HCT116 (cell line): Measurements from ENCODE around the gene TRIML2. TPM values are rescaled to one million over a fixed set of nuclear protein-coding genes. Genes with fewer than 3 reads are reported as not detected.

Source experiments
- ATAC-seq: fragments of 200-7000 bp; cut with Tn5 transposase; 2 replicates; pipeline ENCODE4 v1.9.1; 2020; ENCODE audit warnings: mild to moderate bottlenecking, moderate library complexity
- BruUV-seq: library from RNA; stranded (reverse); fragments of 400-500 nt; replicated peaks from 2 replicates; lab custom pipeline; 2021; lab: Mats Ljungman, UMichigan
- CTCF ChIA-PET: fragments of 300-600 bp; sonication (Branson Sonifier 250); formaldehyde crosslinking; loops from one replicate; lab custom pipeline; 2021; ENCODE audit warnings: antibody characterized with exemption; lab: Charles Lee
- POLR2A ChIA-PET: fragments of 300-600, 350-600 bp; sonication (Branson Sonifier 250); formaldehyde crosslinking; loops from one replicate; lab custom pipeline; 2021; ENCODE audit warnings: antibody characterized with exemption; lab: Charles Lee
- RAD21 ChIA-PET, 2 experiments: fragments of 300-600 bp; sonication (Branson Sonifier 250); formaldehyde crosslinking; loops; one replicate each; lab custom pipeline; 2023; ENCODE audit warnings: low total read pairs in 2 of 2; ENCODE audit not compliant: uncharacterized antibody in 2 of 2, unreplicated experiment in 2 of 2, low non-redundant PET in 1 of 2; lab: Charles Lee
- DNase-seq: peaks from one replicate; pipeline ENCODE4 v3.0.0-alpha.2; 2010; ENCODE audit warnings: low read depth, low spot score
- H2AFZ ChIP-seq: fragments of 200-600 bp; shearing (Covaris generic), sonication (generic); 2 replicates; pipeline ENCODE4 v1.6.1; 2017; ENCODE audit warnings: low read depth, mixed run types, mixed read lengths, antibody characterized with exemption, low read length; ENCODE audit not compliant: poor library complexity, severe bottlenecking
- H3K27ac ChIP-seq: 2 replicates; pipeline ENCODE4 v1.5.1; 2012; ENCODE audit warnings: low read depth, low read length
- H3K27me3 ChIP-seq: fragments of 200-600 bp; sonication (generic); 2 replicates; pipeline ENCODE4 v1.6.1; 2016; ENCODE audit warnings: mixed run types, low read length, mixed read lengths; ENCODE audit not compliant: insufficient read depth
- H3K36me3 ChIP-seq, 2 experiments: fragments of 200-500 bp in 1 of 2; fragments of 200-600 bp in 1 of 2; sonication (Bioruptor generic) in 1 of 2; sonication (generic) in 1 of 2; 2 replicates each; pipeline versions ENCODE4 v1.5.1 to v1.6.1; 2014 to 2016; ENCODE audit warnings: low read length in 2 of 2, inconsistent platforms in 1 of 2, mixed read lengths in 1 of 2, mixed run types in 1 of 2; ENCODE audit not compliant: insufficient read depth in 2 of 2, control insufficient read depth in 1 of 2
- H3K4me1 ChIP-seq, 2 experiments: fragments of 200-600 bp in 1 of 2; sonication (generic) in 1 of 2; 2 replicates each; pipeline versions ENCODE4 v1.5.1 to v1.6.1; 2012 to 2017; ENCODE audit warnings: low read length in 2 of 2, inconsistent platforms in 1 of 2, mild to moderate bottlenecking in 1 of 2, mixed read lengths in 1 of 2, mixed run types in 1 of 2, moderate library complexity in 1 of 2; ENCODE audit not compliant: insufficient read depth in 2 of 2, control insufficient read depth in 1 of 2
- H3K4me2 ChIP-seq: fragments of 200-600 bp; sonication (generic); 2 replicates; pipeline ENCODE4 v1.6.1; 2017; ENCODE audit warnings: mixed run types, low read length, mixed read lengths
- H3K4me3 ChIP-seq, 2 experiments: fragments of 200-600 bp in 1 of 2; sonication (generic) in 1 of 2; replicated peaks in 1 of 2; 2 replicates each; pipeline ENCODE4 v1.5.1; 2011 to 2016; ENCODE audit warnings: low read length in 2 of 2, control low read depth in 1 of 2, low read depth in 1 of 2, mild to moderate bottlenecking in 1 of 2, mixed read lengths in 1 of 2, mixed run types in 1 of 2
- H3K79me2 ChIP-seq: fragments of 200-600 bp; sonication (generic); 2 replicates; pipeline ENCODE4 v1.6.1; 2017; ENCODE audit warnings: mild to moderate bottlenecking, mixed run types, low read length, moderate library complexity, mixed read lengths; ENCODE audit not compliant: insufficient read depth
- H3K9ac ChIP-seq: fragments of 200-600 bp; sonication (generic); 2 replicates; pipeline ENCODE4 v1.6.1; 2016; ENCODE audit warnings: low read length, mixed read lengths
- H3K9me2 ChIP-seq: fragments of 200-600 bp; sonication (generic), shearing (Covaris generic); 2 replicates; pipeline ENCODE4 v1.6.1; 2017; ENCODE audit warnings: mixed run types, mild to moderate bottlenecking, moderate library complexity; ENCODE audit not compliant: insufficient read depth
- H3K9me3 ChIP-seq, 2 experiments: fragments of 200-500 bp in 1 of 2; fragments of 200-600 bp in 1 of 2; sonication (Bioruptor generic) in 1 of 2; sonication (generic) in 1 of 2; 2 replicates each; pipeline ENCODE4 v1.6.1; 2014 to 2017; ENCODE audit warnings: low read length in 2 of 2, mixed read lengths in 2 of 2, inconsistent platforms in 1 of 2, low read depth in 1 of 2, mild to moderate bottlenecking in 1 of 2, mixed run types in 1 of 2, moderate library complexity in 1 of 2; ENCODE audit not compliant: control insufficient read depth in 1 of 2, insufficient read depth in 1 of 2
- H4K20me1 ChIP-seq: fragments of 200-600 bp; sonication (generic), shearing (Covaris generic); 2 replicates; pipeline ENCODE4 v1.6.1; 2017; ENCODE audit warnings: mixed run types, mild to moderate bottlenecking, moderate library complexity; ENCODE audit not compliant: insufficient read depth
- ATF3 ChIP-seq: IDR thresholded peaks from 2 replicates; pipeline ENCODE4 v1.6.1; 2012
- CEBPB ChIP-seq: IDR thresholded peaks from 2 replicates; pipeline ENCODE4 v1.6.1; 2012; ENCODE audit warnings: low read depth
- CTCF ChIP-seq, 3 experiments: fragments of 200-600 bp in 1 of 3; sonication (generic) in 1 of 3; IDR thresholded peaks in 2 of 3; conservative IDR thresholded peaks in 1 of 3; 2 replicates each; pipeline ENCODE4 v1.5.1; 2012 to 2017; ENCODE audit warnings: low read depth in 2 of 3, low read length in 2 of 3, antibody characterized with exemption in 1 of 3, borderline replicate concordance in 1 of 3, control low read depth in 1 of 3, mild to moderate bottlenecking in 1 of 3, mixed read lengths in 1 of 3, mixed run types in 1 of 3, moderate library complexity in 1 of 3; ENCODE audit not compliant: insufficient read depth in 1 of 3
- ELF1 ChIP-seq: IDR thresholded peaks from 2 replicates; pipeline ENCODE4 v1.6.1; 2012; ENCODE audit warnings: low read depth, borderline replicate concordance
- EZH2phosphoT487 ChIP-seq: fragments of 200-600 bp; IDR thresholded peaks from 2 replicates; pipeline ENCODE4 v1.6.1; 2018; ENCODE audit warnings: antibody characterized with exemption, borderline replicate concordance
- FOSL1 ChIP-seq: IDR thresholded peaks from 2 replicates; pipeline ENCODE4 v1.6.1; 2012; ENCODE audit warnings: low read depth
- JUND ChIP-seq: IDR thresholded peaks from 2 replicates; pipeline ENCODE4 v1.6.1; 2012
- MAX ChIP-seq: IDR thresholded peaks from 2 replicates; pipeline ENCODE4 v1.6.1; 2012
- POLR2AphosphoS5 ChIP-seq: IDR thresholded peaks from 2 replicates; pipeline ENCODE4 v1.6.1; 2011; ENCODE audit warnings: mild to moderate bottlenecking, low read depth, low read length, moderate library complexity
- RAD21 ChIP-seq: IDR thresholded peaks from 2 replicates; pipeline ENCODE4 v1.6.1; 2012; ENCODE audit warnings: low read depth, mild to moderate bottlenecking
- SIN3A ChIP-seq: IDR thresholded peaks from 2 replicates; pipeline ENCODE4 v1.6.1; 2012; ENCODE audit warnings: low read depth
- SP1 ChIP-seq: IDR thresholded peaks from 2 replicates; pipeline ENCODE4 v1.6.1; 2012; ENCODE audit warnings: low read depth
- TCF7L2 ChIP-seq: IDR thresholded peaks from 2 replicates; pipeline ENCODE4 v1.7.0; 2011; ENCODE audit warnings: borderline replicate concordance, inconsistent platforms; ENCODE audit not compliant: insufficient read depth, insufficient read length; ENCODE audit errors: extremely low read depth
- ZBTB33 ChIP-seq: IDR thresholded peaks from 2 replicates; pipeline ENCODE4 v1.6.1; 2011; ENCODE audit warnings: mild to moderate bottlenecking, low read length, moderate library complexity; ENCODE audit not compliant: insufficient replicate concordance; ENCODE audit errors: extremely low read depth
- ZFX ChIP-seq: fragments of 450-650 bp; IDR thresholded peaks from 2 replicates; pipeline ENCODE4 v1.6.1; 2017
- ZNF274 ChIP-seq: fragments of 200-500 bp; sonication (Bioruptor generic); IDR thresholded peaks from 2 replicates; pipeline ENCODE4 v1.6.1; 2014; ENCODE audit warnings: mild to moderate bottlenecking, low read depth, low read length, inconsistent platforms
- intact Hi-C: fragments of 100-400 bp; cut with micrococcal nuclease; formaldehyde crosslinking; loops from 2 replicates; pipeline ENCODE4 v1.10.0; 2022
- total RNA-seq: library from RNA; stranded (reverse); gene quantifications from one replicate; pipeline ENCODE4 v1.2.1, GENCODE V29; 2021; ENCODE audit not compliant: unreplicated experiment

TRIML2 gene
- total RNA-seq, 1 experiment from 2014 or later, result 6.3 TPM

GRCh38 chr4:188139671-188140070 is 30.3 kb upstream of the TRIML2 start:
- no peaks in the 10 kb centered on the region; the same call in 1 of the 2 replicates for H3K9me2 ChIP-seq
- ChIA-PET POLR2A (no interaction called here), CTCF (no interaction called here), RAD21 (no interaction called here)
- no peaks in the 10 kb centered on the region for H3K36me3 ChIP-seq
- H3K27me3 ChIP-seq, result no peaks in the 10 kb centered on the region
- no peak overlapping the region for H2AFZ ChIP-seq
- no peak for ATAC-seq
- H3K9ac ChIP-seq, result no peak overlapping the region
- no TSS peak for BruUV-seq
- H3K4me2 ChIP-seq, result no peak overlapping the region
- DNase-seq, result no peak
- TF ChIP-seq ZBTB33 (no peak), SP1 (no peak), ZFX (no peak), CEBPB (no peak), EZH2phosphoT487 (no peak), FOSL1 (no peak), MAX (no peak), ZNF274 (no peak), CTCF (IDR thresholded peaks at IDR 0.05 in 2 of 3, conservative IDR thresholded peaks at IDR 0.05 in 1 of 3; ENCODE audit: borderline replicate concordance in 1 of 3, insufficient read depth in 1 of 3, low read depth in 2 of 3, low read length in 2 of 3) (no peak), ELF1 (no peak), JUND (no peak), POLR2AphosphoS5 (no peak), ATF3 (no peak), RAD21 (no peak), TCF7L2 (no peak), SIN3A (no peak)
- no peak overlapping the region for H3K4me3 ChIP-seq
- intact Hi-C loops, result no loop called here
- no peak overlapping the region for H3K27ac ChIP-seq
- no peaks in the 10 kb centered on the region for H3K4me1 ChIP-seq
- no peaks in the 10 kb centered on the region for H3K9me3 ChIP-seq
- H3K79me2 ChIP-seq, result no peaks in the 10 kb centered on the region
- H4K20me1 ChIP-seq, result no peaks in the 10 kb centered on the region
